GM12892 (cell line): ENCODE results near the gene AZU1.

Experiments used
- DNase-seq: peaks from one replicate; pipeline ENCODE4 v3.0.0; 2011; ENCODE audit not compliant: insufficient read length
- FAIRE-seq: peaks from 2 replicates; lab custom pipeline; 2011; peaks lifted over from hg19 to GRCh38; lab: Jason Lieb, UNC
- POLR2A ChIP-seq: IDR thresholded peaks from 2 replicates; pipeline ENCODE4 v1.6.1; 2011; ENCODE audit warnings: low read depth, low read length, control low read depth
- POLR2AphosphoS5 ChIP-seq: IDR thresholded peaks from 2 replicates; pipeline ENCODE4 v1.6.1; 2011; ENCODE audit warnings: low read depth, low read length, control low read depth
- TAF1 ChIP-seq: IDR thresholded peaks from 2 replicates; pipeline ENCODE4 v1.6.1; 2011; ENCODE audit warnings: low read depth, mild to moderate bottlenecking, control low read depth, low read length, borderline replicate concordance

The AZU1 gene

DNA sequence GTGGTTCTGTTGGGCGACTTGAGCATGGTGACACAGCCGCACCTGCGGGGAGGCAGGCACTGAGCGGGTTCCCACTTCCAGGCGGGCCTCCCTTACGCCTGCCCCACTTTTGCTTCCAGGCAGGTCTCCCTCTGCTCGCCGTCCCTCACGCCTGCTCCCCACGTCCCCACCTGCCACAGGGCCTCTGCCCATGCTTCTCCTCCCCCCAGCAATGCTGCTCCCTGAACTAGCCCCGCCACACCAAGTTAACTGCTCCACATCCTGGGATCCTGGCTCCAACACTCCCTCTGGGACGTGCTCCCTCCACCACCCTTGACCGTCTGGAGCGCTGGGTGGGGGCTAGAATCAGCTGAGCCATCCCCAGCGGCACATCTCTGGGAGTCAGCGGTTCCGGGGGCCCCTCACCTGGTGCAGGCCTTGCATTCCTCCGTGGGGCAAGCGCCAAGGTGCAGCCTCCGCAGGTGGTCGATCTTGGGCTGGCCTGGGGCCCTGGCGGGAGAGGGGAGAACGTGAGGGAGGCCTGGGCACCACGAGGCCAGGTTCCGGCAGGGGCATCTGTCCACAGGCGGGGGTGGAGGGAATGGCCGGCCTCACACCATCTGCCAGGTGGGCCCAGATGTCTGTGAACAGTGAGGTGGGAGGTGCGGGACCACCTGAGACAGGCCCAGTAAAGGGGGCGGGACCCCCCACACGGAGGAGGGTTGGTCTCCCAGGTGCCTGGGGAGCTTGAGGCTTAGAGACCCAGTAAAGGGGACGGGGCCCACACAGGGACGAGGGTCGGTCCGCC lies 41.0 kb downstream of the AZU1 start:
- TF ChIP-seq POLR2AphosphoS5 (no peak), POLR2A (no peak), TAF1 (no peak)
- FAIRE-seq (no peak), DNase-seq (no peak)

DNA sequence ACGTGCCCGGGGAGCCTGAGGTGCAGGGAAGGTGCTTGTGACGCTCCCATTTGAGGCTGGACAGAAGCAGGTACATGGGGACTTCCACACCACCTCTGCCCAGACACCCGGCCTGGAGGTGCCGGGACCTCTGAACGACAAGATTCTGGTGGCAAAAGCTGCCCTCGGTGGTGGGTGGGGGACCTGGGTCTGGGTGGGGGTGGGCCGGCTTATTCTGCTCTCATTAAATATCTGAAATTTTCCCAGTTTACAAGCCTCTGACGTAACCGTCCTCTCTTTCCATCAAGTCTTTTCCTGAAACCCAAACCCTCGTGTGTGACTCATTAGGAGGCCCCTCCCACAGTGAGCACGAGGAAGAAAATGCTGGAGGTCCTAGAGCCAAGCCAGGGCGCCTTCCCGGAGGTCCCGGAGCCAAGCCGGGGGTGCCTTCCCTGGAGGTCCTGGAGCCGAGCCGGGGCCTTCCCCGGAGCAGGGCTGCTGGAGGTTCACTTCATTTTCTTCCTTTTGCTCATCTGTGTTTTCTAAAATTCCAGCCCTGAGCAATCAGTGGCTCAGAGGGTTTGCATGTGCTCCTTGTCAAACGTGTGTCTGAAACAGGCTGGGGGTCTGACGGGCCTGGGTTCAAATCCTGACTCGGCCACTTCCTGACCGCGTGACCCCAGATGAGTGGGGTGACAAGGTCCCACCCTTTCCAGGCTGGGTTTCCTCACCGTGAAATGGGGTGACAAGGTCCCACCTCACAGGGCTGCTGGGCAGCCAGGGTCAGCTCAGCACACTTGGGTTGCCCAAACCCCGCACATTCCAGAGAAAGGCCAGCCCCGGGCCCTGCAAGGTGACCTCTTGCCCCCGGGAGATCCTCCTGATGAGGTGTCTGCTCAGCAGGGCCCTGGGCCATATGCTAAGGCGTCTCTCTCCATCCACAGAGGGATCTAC lies 41.9 kb downstream of the AZU1 start:
- DNase-seq (no peak), FAIRE-seq (no peak)
- no peak for TF ChIP-seq TAF1
- no peak for TF ChIP-seq POLR2A
- no peak for TF ChIP-seq POLR2AphosphoS5

DNA sequence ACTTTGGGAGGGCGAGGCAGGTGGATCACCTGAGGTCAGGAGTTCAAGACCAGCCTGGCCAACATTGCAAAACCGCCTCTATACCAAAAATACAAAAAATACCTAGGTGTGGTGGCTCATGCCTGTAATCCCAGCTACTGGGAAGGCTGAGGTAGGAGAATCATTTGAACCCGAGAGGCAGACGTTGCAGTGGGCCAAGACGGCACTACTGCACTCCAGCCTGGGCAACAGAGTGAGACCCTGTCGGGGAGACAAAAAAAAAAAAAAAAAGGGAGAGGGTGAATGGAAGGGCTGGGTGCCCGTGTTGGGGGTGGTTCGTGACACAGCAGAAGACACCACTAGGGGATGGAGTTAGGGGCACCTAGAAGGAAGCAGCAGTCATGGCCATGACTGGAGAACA lies 42.7 kb downstream of the AZU1 start:
- no peak for TF ChIP-seq POLR2A
- TF ChIP-seq TAF1: no peak
- no peak for TF ChIP-seq POLR2AphosphoS5
- DNase-seq (no peak), FAIRE-seq (no peak)

DNA sequence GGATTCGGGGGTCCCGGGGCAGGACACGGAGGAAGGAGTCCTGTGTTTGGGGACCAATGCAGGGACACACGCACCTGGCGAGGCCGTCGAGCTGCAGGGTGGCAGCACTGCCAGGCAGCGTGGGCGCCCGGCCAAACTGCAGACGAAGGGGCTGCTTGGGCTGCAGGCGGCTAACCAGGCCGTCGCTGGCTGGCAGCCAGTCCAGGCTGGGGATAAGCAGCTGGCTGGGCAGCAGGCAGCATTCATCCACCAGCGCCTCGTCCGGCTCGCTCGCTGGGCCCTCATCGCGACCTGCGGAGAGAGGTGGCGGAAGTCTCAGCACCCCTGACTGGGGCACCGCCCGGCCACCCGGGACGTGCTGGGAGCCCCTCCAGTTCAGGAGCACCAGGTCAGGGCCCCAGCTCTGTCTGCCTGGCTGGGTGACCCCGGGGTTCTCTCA lies 43.3 kb downstream of the AZU1 start:
- no peak for DNase-seq
- TF ChIP-seq POLR2A (no peak), POLR2AphosphoS5 (no peak), TAF1 (no peak)
- FAIRE-seq: no peak

DNA sequence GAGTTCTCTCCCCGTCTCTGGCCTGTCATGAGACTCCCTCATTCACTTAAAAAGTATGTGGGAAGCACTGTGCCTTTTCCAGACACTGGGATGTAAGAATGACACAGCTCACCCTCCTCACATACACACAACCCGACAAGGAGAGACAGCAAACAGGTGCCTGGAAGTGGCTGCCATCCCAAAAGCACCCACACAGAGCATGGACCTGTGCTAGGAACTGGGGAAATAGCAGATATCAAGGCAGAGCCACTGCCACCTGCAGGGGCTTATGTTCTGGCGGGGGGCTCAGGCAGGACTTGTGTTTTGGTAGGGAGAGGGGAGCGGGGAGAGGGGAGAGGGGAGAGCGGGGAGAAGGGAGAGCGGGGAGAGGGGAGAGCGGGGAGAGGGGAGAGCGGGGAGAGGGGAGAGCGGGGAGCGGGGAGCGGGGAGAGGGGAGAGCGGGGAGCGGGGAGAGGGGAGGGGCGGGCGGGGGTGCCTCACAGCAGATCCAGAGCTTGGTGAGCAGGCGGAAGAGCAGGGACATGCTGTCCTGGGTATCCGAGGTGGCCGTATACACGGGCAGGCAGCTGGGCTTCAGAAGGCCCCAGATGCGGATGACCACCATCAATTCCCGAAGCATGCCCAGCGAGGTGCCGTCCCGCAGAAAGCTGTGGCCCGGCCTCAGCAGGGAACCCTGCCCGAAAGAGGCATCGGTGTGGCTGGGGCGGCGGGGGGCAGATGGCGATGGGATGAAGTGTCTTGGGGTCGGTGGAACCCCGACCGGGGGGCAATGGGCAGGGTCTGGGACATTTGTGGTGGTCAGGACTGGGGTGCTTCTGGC lies 44.0 kb downstream of the AZU1 start:
- TF ChIP-seq POLR2AphosphoS5 (no peak), TAF1 (no peak), POLR2A (no peak)
- no peak for FAIRE-seq
- DNase-seq: no peak

DNA sequence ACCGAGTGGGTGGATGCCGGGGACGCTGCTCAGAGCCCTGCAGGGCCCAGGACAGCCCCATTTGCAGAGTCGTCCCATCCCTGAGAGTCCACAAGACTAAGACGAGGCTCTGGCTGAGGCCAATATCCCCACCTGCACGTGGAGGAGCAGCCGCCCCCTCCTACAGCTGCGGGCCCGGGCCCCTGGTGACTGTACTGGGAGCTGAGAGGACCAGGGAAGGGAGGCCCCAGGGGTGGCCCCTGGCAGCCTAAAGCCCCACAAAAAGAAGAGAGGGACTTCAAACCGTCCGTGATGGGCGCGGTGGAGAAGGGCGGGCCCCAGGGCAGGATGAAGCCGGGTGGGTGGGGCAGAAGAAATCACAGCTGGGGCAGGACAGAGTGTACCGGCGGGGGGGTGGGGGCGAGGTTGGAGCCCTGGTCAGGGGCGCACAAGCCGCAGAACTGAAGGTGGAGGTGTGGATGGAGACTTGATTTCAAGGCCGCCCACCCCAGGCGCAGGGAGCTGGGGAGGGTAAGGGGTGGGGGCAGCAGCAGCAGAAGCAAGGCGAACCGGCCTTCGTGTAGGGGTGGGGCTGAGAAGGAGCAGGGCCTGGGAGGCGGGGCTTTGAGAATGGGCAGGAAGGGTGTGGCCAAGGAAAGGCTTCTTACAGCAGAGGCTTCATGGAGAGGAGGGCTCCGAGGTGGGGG lies 44.8 kb downstream of the AZU1 start:
- FAIRE-seq: no peak
- DNase-seq: peak; percentile 97
- TF ChIP-seq TAF1 (no peak), POLR2A (no peak), POLR2AphosphoS5 (no peak)

DNA sequence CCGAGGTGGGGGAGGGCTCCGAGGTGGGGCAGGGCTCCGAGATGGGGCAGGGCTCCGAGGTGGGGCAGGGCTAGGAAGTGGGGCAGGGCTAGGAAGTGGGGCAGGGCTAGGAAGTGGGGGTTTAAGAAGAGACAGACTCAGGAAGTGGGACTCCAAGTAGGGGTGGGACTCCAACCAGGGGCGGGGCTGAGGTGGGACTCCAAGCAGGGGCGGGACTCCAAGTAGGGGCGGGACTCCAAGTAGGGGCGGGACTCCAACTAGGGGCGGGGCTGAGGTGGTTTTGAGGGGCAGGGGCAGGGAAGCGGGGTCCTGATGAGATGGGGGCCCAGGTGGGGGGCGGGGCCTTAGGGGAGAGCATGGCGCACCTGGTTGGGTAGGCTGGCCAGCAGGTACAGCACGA lies 45.4 kb downstream of the AZU1 start:
- DNase-seq: peak; percentile 86
- FAIRE-seq: peak; percentile 97
- no peak for TF ChIP-seq TAF1
- TF ChIP-seq POLR2AphosphoS5: no peak
- TF ChIP-seq POLR2A: no peak

DNA sequence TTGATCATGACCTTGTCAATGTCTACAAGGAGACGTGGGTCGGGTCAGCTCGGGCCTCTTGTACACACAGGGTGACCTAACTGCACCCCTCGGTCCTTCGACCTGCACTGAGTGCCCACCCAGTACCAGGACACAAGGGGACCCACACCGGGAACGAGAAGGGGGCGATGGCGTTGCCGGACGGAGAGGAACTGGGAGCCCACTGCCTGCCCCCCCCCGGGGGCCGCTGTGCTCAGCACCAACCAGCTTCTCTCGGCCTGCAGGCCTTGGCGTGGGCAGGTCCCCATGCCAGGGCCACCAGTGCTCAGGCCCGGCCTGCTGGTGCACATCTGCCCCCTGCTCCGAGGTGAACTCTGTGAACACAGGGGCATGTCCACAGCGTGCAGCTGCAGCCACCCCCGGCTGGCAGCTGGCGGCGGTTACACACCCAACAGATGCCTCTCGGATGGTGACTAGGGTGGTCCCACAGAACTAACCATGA lies 46.0 kb downstream of the AZU1 start:
- TF ChIP-seq POLR2A (no peak), POLR2AphosphoS5 (no peak), TAF1 (no peak)
- FAIRE-seq: no peak
- DNase-seq: no peak

DNA sequence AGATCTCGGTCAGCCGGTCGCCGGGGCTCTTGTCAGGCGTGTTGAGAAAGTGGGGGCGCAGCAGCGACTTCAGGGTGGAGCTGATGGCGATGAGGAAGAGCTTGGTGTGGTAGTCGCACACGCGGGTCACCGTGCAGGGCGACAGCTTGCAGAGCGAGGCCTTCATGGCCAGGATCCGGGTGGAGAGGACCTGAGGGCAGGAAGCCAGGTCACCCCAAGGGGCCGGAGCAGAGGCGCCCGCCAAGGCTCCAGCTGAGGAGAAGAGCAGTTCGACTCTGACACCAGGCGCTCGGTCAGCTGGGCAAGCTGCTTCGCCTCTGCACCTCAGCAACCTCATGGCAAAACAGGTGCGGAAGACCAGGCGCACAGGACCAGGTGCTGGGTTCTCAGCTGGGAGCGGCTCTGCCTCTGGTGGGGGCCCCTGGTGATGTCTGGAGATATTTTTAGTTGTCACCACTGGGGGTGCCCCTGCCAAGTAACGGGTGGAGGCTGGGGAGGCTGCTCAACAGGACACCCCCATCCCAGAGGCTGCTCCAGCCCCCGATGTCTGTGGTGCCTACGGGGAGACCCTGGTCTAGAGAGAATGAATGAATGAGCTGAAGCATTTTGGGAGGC lies 47.7 kb downstream of the AZU1 start:
- FAIRE-seq (no peak), DNase-seq (no peak)
- no peak for TF ChIP-seq TAF1
- no peak for TF ChIP-seq POLR2AphosphoS5
- TF ChIP-seq POLR2A: no peak

DNA sequence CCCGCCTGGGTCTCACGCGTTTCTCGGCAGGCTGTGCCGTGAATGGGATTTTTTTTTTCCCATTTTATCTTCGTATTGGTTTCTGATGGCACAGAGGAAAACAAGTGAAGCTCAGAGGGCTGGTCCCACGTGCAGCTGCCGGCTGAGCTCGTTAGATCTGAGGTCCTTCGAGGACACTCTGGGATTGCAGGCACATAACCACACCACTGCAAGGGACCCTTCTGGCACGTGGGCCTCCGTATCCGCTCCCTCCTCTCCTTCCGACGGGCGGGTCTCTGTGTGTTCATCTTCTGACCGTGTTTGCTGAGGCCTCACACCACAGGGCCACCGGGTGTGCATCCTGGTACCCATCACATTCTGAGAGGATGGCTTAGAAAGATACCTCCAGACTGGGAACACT lies 48.5 kb downstream of the AZU1 start:
- FAIRE-seq (no peak), DNase-seq (no peak)
- TF ChIP-seq POLR2AphosphoS5 (no peak), TAF1 (no peak), POLR2A (no peak)
